OCI-LY3 (cell line): ENCODE measurements around the gene CNTN5.

Experiments used
- EZH2phosphoT487 ChIP-seq: fragments of 200-600 bp; shearing (Covaris generic); IDR thresholded peaks from 2 replicates; pipeline ENCODE4 v1.6.1; 2018; ENCODE audit warnings: antibody characterized with exemption, mixed run types, low read depth
- TF ChIP-seq, protein P1 (sequence below): fragments of 200-600, 300-600 bp; sonication (generic); IDR thresholded peaks from 2 replicates; pipeline ENCODE4 v1.5.1; 2014; ENCODE audit warnings: antibody characterized with exemption, low read length, low read depth

DNA sequence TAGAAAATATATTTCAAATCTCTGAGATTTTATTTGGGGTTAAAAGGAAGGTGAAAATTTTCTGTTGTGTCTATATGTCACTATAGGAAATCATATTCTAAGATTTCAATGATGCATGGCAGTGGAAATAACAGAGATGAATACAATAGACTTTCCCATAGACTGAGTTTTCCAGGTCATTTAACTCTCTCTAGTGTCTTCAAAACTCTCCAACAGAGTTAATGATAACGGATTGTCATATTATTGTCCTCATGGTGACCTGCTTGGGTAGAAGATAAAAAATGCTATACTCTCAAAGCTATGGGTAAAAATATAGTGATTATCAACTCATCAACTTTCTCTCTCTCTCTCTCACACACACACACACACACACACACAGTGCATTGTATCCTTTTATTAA lies 312.9 kb downstream of the CNTN5 start:
- TF ChIP-seq, protein P1, sequence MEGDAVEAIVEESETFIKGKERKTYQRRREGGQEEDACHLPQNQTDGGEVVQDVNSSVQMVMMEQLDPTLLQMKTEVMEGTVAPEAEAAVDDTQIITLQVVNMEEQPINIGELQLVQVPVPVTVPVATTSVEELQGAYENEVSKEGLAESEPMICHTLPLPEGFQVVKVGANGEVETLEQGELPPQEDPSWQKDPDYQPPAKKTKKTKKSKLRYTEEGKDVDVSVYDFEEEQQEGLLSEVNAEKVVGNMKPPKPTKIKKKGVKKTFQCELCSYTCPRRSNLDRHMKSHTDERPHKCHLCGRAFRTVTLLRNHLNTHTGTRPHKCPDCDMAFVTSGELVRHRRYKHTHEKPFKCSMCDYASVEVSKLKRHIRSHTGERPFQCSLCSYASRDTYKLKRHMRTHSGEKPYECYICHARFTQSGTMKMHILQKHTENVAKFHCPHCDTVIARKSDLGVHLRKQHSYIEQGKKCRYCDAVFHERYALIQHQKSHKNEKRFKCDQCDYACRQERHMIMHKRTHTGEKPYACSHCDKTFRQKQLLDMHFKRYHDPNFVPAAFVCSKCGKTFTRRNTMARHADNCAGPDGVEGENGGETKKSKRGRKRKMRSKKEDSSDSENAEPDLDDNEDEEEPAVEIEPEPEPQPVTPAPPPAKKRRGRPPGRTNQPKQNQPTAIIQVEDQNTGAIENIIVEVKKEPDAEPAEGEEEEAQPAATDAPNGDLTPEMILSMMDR, result no peak
- TF ChIP-seq EZH2phosphoT487, result no peak
